IMR-90 (cell line): Measurements from ENCODE around the gene GPRIN2. TPM values are rescaled to one million over a fixed set of nuclear protein-coding genes. Genes with fewer than 3 reads are reported as not detected.
"Not testable (repeated sequence)": the region's sequence is repeated elsewhere in the genome, so short reads cannot be mapped to it uniquely, and the experiment has no call there.

Experiments
- ATAC-seq: fragments of 200-7000 bp; cut with Tn5 transposase; 2 replicates; pipeline ENCODE4 v1.9.1; 2020; ENCODE audit warnings: low read depth, mild to moderate bottlenecking, moderate library complexity
- BruUV-seq: library from RNA; stranded (reverse); fragments of 400-500 nt; replicated peaks from 2 replicates; lab custom pipeline; 2021; lab: Mats Ljungman, UMichigan
- CTCF ChIA-PET: fragments of 300-600 bp; formaldehyde crosslinking; extraction: SDS; loops from one replicate; lab custom pipeline; 2021; ENCODE audit warnings: antibody characterized with exemption; lab: Yijun Ruan, JAX
- POLR2A ChIA-PET: fragments of 300-600 bp; sonication (Branson Sonifier 250); formaldehyde crosslinking; loops from one replicate; lab custom pipeline; 2022; ENCODE audit warnings: antibody characterized with exemption; ENCODE audit not compliant: unreplicated experiment; lab: Charles Lee
- DNase-seq: peaks from one replicate; pipeline ENCODE4 v3.0.0; 2013
- H2AFZ ChIP-seq: replicated peaks from 2 replicates; pipeline ENCODE3; 2013; ENCODE audit warnings: low read length, mild to moderate bottlenecking; ENCODE audit not compliant: poor library complexity
- H2AK5ac ChIP-seq: 2 replicates; pipeline ENCODE4 v1.6.1; 2013; ENCODE audit warnings: low read depth, low read length, inconsistent platforms
- H2AK9ac ChIP-seq: replicated peaks from 2 replicates; pipeline ENCODE3; 2013; ENCODE audit warnings: mild to moderate bottlenecking, low read depth, low read length, moderate library complexity; ENCODE audit not compliant: poor library complexity
- H2BK120ac ChIP-seq: 2 replicates; pipeline ENCODE4 v1.6.1; 2013; ENCODE audit warnings: low read depth, low read length, inconsistent platforms
- H2BK15ac ChIP-seq: 3 replicates; pipeline ENCODE4 v1.6.1; 2013; ENCODE audit warnings: low read depth, low read length, inconsistent platforms
- H2BK20ac ChIP-seq: 2 replicates; pipeline ENCODE4 v1.6.1; 2013; ENCODE audit warnings: low read depth, mild to moderate bottlenecking, inconsistent platforms, low read length, moderate library complexity
- H2BK5ac ChIP-seq: 2 replicates; pipeline ENCODE4 v1.6.1; 2013; ENCODE audit warnings: mild to moderate bottlenecking, low read depth, low read length, inconsistent platforms; ENCODE audit not compliant: poor library complexity, severe bottlenecking
- H3K14ac ChIP-seq: replicated peaks from 2 replicates; pipeline ENCODE4 v1.6.1; 2013; ENCODE audit warnings: low read depth, low read length, inconsistent platforms
- H3K18ac ChIP-seq: 2 replicates; pipeline ENCODE4 v1.6.1; 2013; ENCODE audit warnings: low read depth, low read length, control low read depth
- H3K23ac ChIP-seq: 2 replicates; pipeline ENCODE4 v1.6.1; 2013; ENCODE audit warnings: low read depth, low read length, inconsistent platforms
- H3K27ac ChIP-seq: 2 replicates; pipeline ENCODE4 v1.5.1; 2013; ENCODE audit warnings: mild to moderate bottlenecking, control low read depth, low read length; ENCODE audit not compliant: insufficient read depth
- H3K27me3 ChIP-seq: 2 replicates; pipeline ENCODE4 v1.6.1; 2013; ENCODE audit warnings: low read length; ENCODE audit not compliant: control insufficient read depth, insufficient read depth
- H3K36me3 ChIP-seq: 2 replicates; pipeline ENCODE4 v1.6.1; 2013; ENCODE audit warnings: low read length, mixed read lengths; ENCODE audit not compliant: control insufficient read depth, insufficient read depth
- H3K4ac ChIP-seq: 2 replicates; pipeline ENCODE4 v1.6.1; 2013; ENCODE audit warnings: low read depth, low read length, inconsistent platforms
- H3K4me1 ChIP-seq: 2 replicates; pipeline ENCODE4 v1.6.1; 2013; ENCODE audit warnings: low read length, mixed read lengths; ENCODE audit not compliant: control insufficient read depth, insufficient read depth
- H3K4me2 ChIP-seq: 2 replicates; pipeline ENCODE4 v1.6.1; 2013; ENCODE audit warnings: low read depth, mild to moderate bottlenecking, control low read depth, low read length, moderate library complexity
- H3K4me3 ChIP-seq: 2 replicates; pipeline ENCODE4 v1.5.1; 2013; ENCODE audit warnings: low read depth, mild to moderate bottlenecking, control low read depth, low read length, moderate library complexity; ENCODE audit not compliant: insufficient read depth
- H3K56ac ChIP-seq: 2 replicates; pipeline ENCODE4 v1.6.1; 2013; ENCODE audit warnings: low read length, inconsistent platforms; ENCODE audit not compliant: insufficient read depth; ENCODE audit errors: extremely low read depth
- H3K79me1 ChIP-seq, 2 experiments: 2 replicates each; pipeline ENCODE4 v1.6.1; 2013; ENCODE audit warnings: low read length in 2 of 2, inconsistent platforms in 1 of 2, low read depth in 1 of 2
- H3K9ac ChIP-seq: 2 replicates; pipeline ENCODE4 v1.6.1; 2013; ENCODE audit warnings: low read depth, low read length, control low read depth
- H3K9me1 ChIP-seq: 2 replicates; pipeline ENCODE4 v1.6.1; 2013; ENCODE audit warnings: low read length, inconsistent platforms; ENCODE audit not compliant: insufficient read depth
- H3K9me3 ChIP-seq: 2 replicates; pipeline ENCODE4 v1.6.1; 2013; ENCODE audit warnings: low read length; ENCODE audit not compliant: control insufficient read depth, insufficient read depth
- H4K20me1 ChIP-seq: 2 replicates; pipeline ENCODE4 v1.6.1; 2013; ENCODE audit warnings: low read length, inconsistent platforms; ENCODE audit not compliant: insufficient read depth
- H4K5ac ChIP-seq: 2 replicates; pipeline ENCODE4 v1.6.1; 2013; ENCODE audit warnings: mild to moderate bottlenecking, low read depth, low read length, control low read depth
- H4K8ac ChIP-seq, 2 experiments: 2 replicates each; pipeline ENCODE4 v1.6.1; 2013; ENCODE audit warnings: low read depth in 2 of 2, low read length in 2 of 2, control low read depth in 1 of 2, inconsistent platforms in 1 of 2
- H4K91ac ChIP-seq: 2 replicates; pipeline ENCODE4 v1.6.1; 2013; ENCODE audit warnings: low read depth, low read length, inconsistent platforms; ENCODE audit not compliant: insufficient read depth
- WGBS, 2 experiments: methylation state at CpG; one replicate each; pipeline versions ENCODE4 v1.1.5 to v1.1.7; 2013; ENCODE audit warnings: missing lambda C conversion rate in 2 of 2; ENCODE audit not compliant: insufficient read length in 1 of 2; ENCODE audit errors: extremely low coverage in 2 of 2; 5-methylcytosine and 5-hydroxymethylcytosine counted together
- dilution Hi-C: fragments of 300-500 bp; cut with HindIII; formaldehyde crosslinking; loops from one replicate; pipeline ENCODE4 v1.14.3; 2018; ENCODE audit warnings: low sequenced_read_pairs; ENCODE audit not compliant: unreplicated experiment
- in situ Hi-C: fragments of 300-500 bp; cut with MboI; formaldehyde crosslinking; loops from 3 replicates; pipeline ENCODE4 v1.14.3; 2019; ENCODE audit warnings: low sequenced_read_pairs, inconsistent platforms, mixed read lengths
- intact Hi-C: fragments of 100-400 bp; cut with micrococcal nuclease; formaldehyde crosslinking; loops from 2 replicates; pipeline ENCODE4 v1.10.0; 2022
- polyA plus RNA-seq, 3 experiments: library from polyadenylated mRNA; depleted of rRNA; stranded (reverse); fragments of >200 nt; gene quantifications; 2 replicates each; pipeline ENCODE4 v1.2.3, GENCODE V29; 2012; ENCODE audit warnings: low replicate concordance in 1 of 3
- total RNA-seq: library from RNA; depleted of rRNA; stranded (reverse); fragments of >200 nt; gene quantifications from 2 replicates; pipeline ENCODE4 v1.2.3, GENCODE V29; 2012

The GPRIN2 gene
- total and polyA plus RNA-seq, 2 of the 4 experiments (the other 2 are of a cell fraction), result under 0.01 TPM; not detected in 1

GRCh38 chr10:46573884-46574283 is 17.4 kb upstream of the GPRIN2 start:
- H2BK120ac ChIP-seq, H2BK20ac ChIP-seq, H3K79me1 ChIP-seq, H4K20me1 ChIP-seq, ATAC-seq, H3K27ac ChIP-seq, H2BK5ac ChIP-seq, DNase-seq, POLR2A ChIA-PET, H3K9me1 ChIP-seq, H3K9ac ChIP-seq, H2AK9ac ChIP-seq, H3K4ac ChIP-seq, H3K36me3 ChIP-seq, H3K27me3 ChIP-seq, H3K4me3 ChIP-seq, H3K4me2 ChIP-seq, H2BK15ac ChIP-seq, H3K18ac ChIP-seq, H3K14ac ChIP-seq, H2AK5ac ChIP-seq, intact Hi-C loops, BruUV-seq, in situ Hi-C loops, H2AFZ ChIP-seq, CTCF ChIA-PET, H3K23ac ChIP-seq, H3K4me1 ChIP-seq, dilution Hi-C loops, H3K9me3 ChIP-seq, H4K5ac ChIP-seq, H4K8ac ChIP-seq, H3K56ac ChIP-seq, H4K91ac ChIP-seq: not testable (repeated sequence)
- no CpG with 5 or more reads among the region's 4 CpGs for WGBS, 2 experiments

GRCh38 chr10:46573314-46573713 is 16.9 kb upstream of the GPRIN2 start:
- CTCF ChIA-PET, H3K56ac ChIP-seq, H3K4me1 ChIP-seq, BruUV-seq, H4K8ac ChIP-seq, dilution Hi-C loops, H3K23ac ChIP-seq, H3K18ac ChIP-seq, in situ Hi-C loops, H3K9me1 ChIP-seq, H3K9ac ChIP-seq, intact Hi-C loops, H3K79me1 ChIP-seq, H2BK120ac ChIP-seq, H3K27ac ChIP-seq, H3K9me3 ChIP-seq, H4K91ac ChIP-seq, H3K4me3 ChIP-seq, H2AK9ac ChIP-seq, H2AK5ac ChIP-seq, H3K4me2 ChIP-seq, H3K36me3 ChIP-seq, H2BK20ac ChIP-seq, H2BK15ac ChIP-seq, H3K14ac ChIP-seq, H2AFZ ChIP-seq, H2BK5ac ChIP-seq, H4K5ac ChIP-seq, POLR2A ChIA-PET, H3K4ac ChIP-seq, H4K20me1 ChIP-seq, DNase-seq, H3K27me3 ChIP-seq: not testable (repeated sequence)
- no CpG with 5 or more reads among the region's 5 CpGs for WGBS, 2 experiments
- peak; percentile 65 for ATAC-seq
